HCT116 (cell line): ENCODE data around the gene IL2RG.

Experiments used
- CTCF ChIP-seq, 3 experiments: fragments of 200-600 bp in 1 of 3; sonication (generic) in 1 of 3; IDR thresholded peaks in 2 of 3; conservative IDR thresholded peaks in 1 of 3; 2 replicates each; pipeline ENCODE4 v1.5.1; 2012 to 2017; ENCODE audit warnings: low read depth in 2 of 3, low read length in 2 of 3, antibody characterized with exemption in 1 of 3, borderline replicate concordance in 1 of 3, control low read depth in 1 of 3, mild to moderate bottlenecking in 1 of 3, mixed read lengths in 1 of 3, mixed run types in 1 of 3, moderate library complexity in 1 of 3; ENCODE audit not compliant: insufficient read depth in 1 of 3
- EZH2phosphoT487 ChIP-seq: fragments of 200-600 bp; IDR thresholded peaks from 2 replicates; pipeline ENCODE4 v1.6.1; 2018; ENCODE audit warnings: antibody characterized with exemption, borderline replicate concordance
- POLR2A ChIP-seq: IDR thresholded peaks from 2 replicates; pipeline ENCODE4 v1.7.0; 2011; ENCODE audit warnings: borderline replicate concordance; ENCODE audit not compliant: insufficient read depth, insufficient read length; ENCODE audit errors: extremely low read depth
- RAD21 ChIP-seq: IDR thresholded peaks from 2 replicates; pipeline ENCODE4 v1.6.1; 2012; ENCODE audit warnings: low read depth, mild to moderate bottlenecking
- REST ChIP-seq: IDR thresholded peaks from 2 replicates; pipeline ENCODE4 v1.6.1; 2012; ENCODE audit warnings: low read depth
- TCF7L2 ChIP-seq: IDR thresholded peaks from 2 replicates; pipeline ENCODE4 v1.7.0; 2011; ENCODE audit warnings: borderline replicate concordance, inconsistent platforms; ENCODE audit not compliant: insufficient read depth, insufficient read length; ENCODE audit errors: extremely low read depth

- TF ChIP-seq CTCF (IDR thresholded peaks at IDR 0.05 in 2 of 3, conservative IDR thresholded peaks at IDR 0.05 in 1 of 3; ENCODE audit: borderline replicate concordance in 1 of 3, insufficient read depth in 1 of 3, low read depth in 2 of 3, low read length in 2 of 3) (no peak), TCF7L2 (no peak), POLR2A (no peak), RAD21 (no peak), REST (no peak), EZH2phosphoT487 (no peak)
Measured at GRCh38 chrX:71109051-71109450, 2.3 kb downstream of the IL2RG start.
